Fibroblast of pulmonary artery (primary cell): ENCODE data around the gene IFNA14.
"Not testable (repeated sequence)": the region's sequence is repeated elsewhere in the genome, so short reads cannot be mapped to it uniquely, and the experiment has no call there.

Source experiments
- DNase-seq: peaks from one replicate; pipeline ENCODE4 v3.0.0-alpha.2; 2010; ENCODE audit warnings: low read depth
- H3K4me3 ChIP-seq: replicated peaks from 2 replicates; pipeline ENCODE4 v1.5.1; 2011; ENCODE audit warnings: low read depth, mild to moderate bottlenecking, control low read depth, low read length, moderate library complexity
- CTCF ChIP-seq: IDR thresholded peaks from 2 replicates; pipeline ENCODE4 v1.5.1; 2011; ENCODE audit warnings: mild to moderate bottlenecking, control low read depth, low read length, inconsistent platforms; ENCODE audit errors: missing control alignments

Gene IFNA14

DNA sequence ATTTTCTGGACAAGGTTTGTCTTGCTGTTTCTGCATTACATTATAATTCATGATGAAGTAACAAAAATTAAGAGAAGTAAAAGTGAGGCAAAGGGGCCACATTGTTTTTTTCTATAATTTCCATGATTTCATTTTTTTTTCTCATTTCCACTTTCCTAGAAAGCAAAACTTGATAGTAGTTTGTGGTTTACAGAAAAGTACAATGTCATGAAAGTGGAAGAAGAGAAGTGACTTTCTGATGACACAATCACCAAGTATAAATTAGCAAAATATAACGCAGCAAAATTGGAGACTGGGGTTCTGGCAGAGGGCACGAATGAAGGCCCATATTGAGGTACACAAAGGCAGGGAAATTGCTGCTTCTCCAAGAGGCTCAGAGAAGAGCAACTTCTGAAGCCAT lies 5.0 kb upstream of the IFNA14 start:
- no peak overlapping the region for H3K4me3 ChIP-seq
- DNase-seq = no peak
- no peak for TF ChIP-seq CTCF

GRCh38 chr9:21236360-21236714 lies 3.5 kb downstream of the IFNA14 start:
- not testable (repeated sequence) for DNase-seq, H3K4me3 ChIP-seq

- DNase-seq = peak; percentile 63
- peak; percentile 70 for TF ChIP-seq CTCF
- not testable (repeated sequence) for H3K4me3 ChIP-seq
Observed at GRCh38 chr9:21235468-21236359, 4.1 kb downstream of the IFNA14 start.

DNA sequence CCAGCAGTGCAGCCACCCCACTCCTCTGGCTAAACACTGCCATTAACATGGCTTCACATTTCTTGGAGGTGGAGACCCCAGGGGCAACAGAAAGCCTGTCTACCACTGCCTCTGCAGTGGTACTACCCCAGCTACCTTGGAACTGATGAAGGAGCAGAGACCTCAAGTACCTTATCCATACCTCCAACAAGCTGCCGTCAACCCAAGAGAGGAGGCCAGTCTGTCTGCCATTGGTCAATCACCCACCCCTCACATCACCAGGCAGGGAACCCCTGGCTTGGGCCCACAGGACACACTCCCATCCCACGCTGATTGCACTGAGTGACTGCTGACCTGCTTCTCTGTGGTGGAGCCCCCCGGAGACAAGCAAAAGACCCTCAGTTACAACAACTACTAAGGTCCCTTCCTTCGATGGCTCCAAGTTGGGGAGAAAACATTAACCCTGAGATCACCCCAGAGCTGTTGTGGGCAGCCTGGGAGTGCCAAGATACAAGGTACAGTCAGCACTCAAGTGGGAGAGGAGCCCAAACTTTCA lies 5.6 kb downstream of the IFNA14 start:
- no peak for DNase-seq
- TF ChIP-seq CTCF = no peak
- H3K4me3 ChIP-seq = no peak overlapping the region

DNA sequence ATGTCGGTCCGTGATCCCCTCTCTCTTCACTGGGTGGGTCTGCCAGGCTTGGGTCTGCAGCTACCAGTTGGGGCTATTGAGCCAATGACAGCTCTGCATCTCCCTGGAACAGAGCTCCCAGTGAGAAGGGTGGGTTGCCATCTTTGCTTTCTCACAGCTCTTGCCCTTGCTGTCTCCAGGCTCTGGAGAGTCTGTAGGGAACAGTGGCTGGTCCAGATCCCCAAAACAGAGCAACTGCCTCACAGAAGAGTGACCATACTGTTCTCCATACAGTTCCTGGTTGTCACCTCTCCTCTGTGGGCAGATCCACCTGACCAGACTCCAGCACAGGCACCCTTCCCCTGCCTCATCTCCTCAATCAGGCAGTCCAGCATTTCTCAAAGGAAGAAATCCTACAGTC lies 6.5 kb downstream of the IFNA14 start:
- no peak overlapping the region for H3K4me3 ChIP-seq
- no peak for DNase-seq
- no peak for TF ChIP-seq CTCF

DNA sequence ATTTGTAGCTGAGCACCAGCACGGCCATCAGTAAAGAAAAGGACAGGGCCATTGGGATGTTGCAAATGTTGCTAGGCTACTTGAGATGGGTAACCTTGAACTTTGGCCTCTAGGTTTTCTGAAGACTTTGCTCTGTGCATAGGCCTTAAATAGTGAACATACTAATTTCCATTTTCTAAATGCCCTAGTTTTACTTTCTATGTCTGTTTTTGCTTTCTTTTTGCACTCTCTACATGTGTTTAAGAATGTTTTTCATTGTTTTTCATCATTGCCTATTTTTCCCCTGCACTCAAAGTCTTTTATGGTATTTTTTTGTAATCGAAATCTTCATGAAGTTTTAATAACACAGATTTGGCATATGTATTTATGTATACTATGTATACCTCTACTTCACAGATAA lies 11.7 kb downstream of the IFNA14 start, which contains the start of gene IFNA17:
IFNA17 (minus strand) TSS at position 101 of the 400 bp plus-strand sequence; CDS start at position 52, 49 bp downstream.
- no peak within 1 kb of the TSS for H3K4me3 ChIP-seq
- no peak for DNase-seq
- TF ChIP-seq CTCF = no peak

GRCh38 chr9:21217211-21217610 lies 22.6 kb downstream of the IFNA14 start, which contains the start of gene IFNA16:
Gene IFNA16, minus strand, starts transcription at chr9:21217311. Its CDS starts 6 bp downstream, at chr9:21217305.
- H3K4me3 ChIP-seq, DNase-seq: not testable (repeated sequence)
